Liver (tissue), 3 donors: ENCODE results near the gene SAMD4A.

Experiments used
- CTCF ChIP-seq: fragments of 150-350 bp; IDR thresholded peaks from 2 replicates; pipeline ENCODE4 v1.5.1; 2017; ENCODE audit warnings: improper control_type of control experiment, low read depth, low read length; ENCODE audit not compliant: missing input control
- FOXA1 ChIP-seq: IDR thresholded peaks from 2 replicates; pipeline ENCODE4 v1.6.1; 2016; ENCODE audit warnings: antibody characterized with exemption
- FOXA2 ChIP-seq: IDR thresholded peaks from 2 replicates; pipeline ENCODE4 v1.6.1; 2016; ENCODE audit warnings: antibody characterized with exemption
- GABPA ChIP-seq, 2 donors: IDR thresholded peaks in 1 of 2; conservative IDR thresholded peaks in 1 of 2; 2 replicates each; pipeline ENCODE4 v1.6.1; 2016; ENCODE audit warnings: antibody characterized with exemption in 2 of 2, mild to moderate bottlenecking in 1 of 2, moderate library complexity in 1 of 2
- HNF4A ChIP-seq, 2 donors: conservative IDR thresholded peaks; 2 replicates each; pipeline ENCODE4 v1.6.1; 2016; ENCODE audit warnings: antibody characterized with exemption in 2 of 2, mild to moderate bottlenecking in 2 of 2
- JUND ChIP-seq, 2 donors: IDR thresholded peaks; 2 replicates each; pipeline ENCODE4 v1.6.1; 2016; ENCODE audit warnings: antibody characterized with exemption in 2 of 2
- RAD21 ChIP-seq, 2 donors: IDR thresholded peaks; 2 replicates each; pipeline ENCODE4 v1.6.1; 2016; ENCODE audit warnings: antibody characterized with exemption in 2 of 2, mild to moderate bottlenecking in 2 of 2
- REST ChIP-seq: IDR thresholded peaks from 2 replicates; pipeline ENCODE4 v1.6.1; 2016; ENCODE audit warnings: antibody characterized with exemption, mild to moderate bottlenecking
- RXRA ChIP-seq, 2 donors: IDR thresholded peaks; 2 replicates each; pipeline ENCODE4 v1.6.1; 2017 to 2018; ENCODE audit warnings: antibody characterized with exemption in 2 of 2, mild to moderate bottlenecking in 1 of 2
- SP1 ChIP-seq: IDR thresholded peaks from 2 replicates; pipeline ENCODE4 v1.6.1; 2018; ENCODE audit warnings: antibody characterized with exemption, mild to moderate bottlenecking
- TAF1 ChIP-seq: conservative IDR thresholded peaks from 2 replicates; pipeline ENCODE4 v1.6.1; 2016; ENCODE audit warnings: antibody characterized with exemption, mild to moderate bottlenecking
- YY1 ChIP-seq: IDR thresholded peaks from 2 replicates; pipeline ENCODE4 v1.6.1; 2016; ENCODE audit warnings: antibody characterized with exemption, mild to moderate bottlenecking
- ZBTB33 ChIP-seq: IDR thresholded peaks from 2 replicates; pipeline ENCODE4 v1.6.1; 2016; ENCODE audit warnings: antibody characterized with exemption
- donor health status: healthy.
- donor health status: healthy.

- TF ChIP-seq REST: no peak
- TF ChIP-seq RAD21 (IDR thresholded peaks at IDR 0.05): no peak
- no peak for TF ChIP-seq CTCF
- TF ChIP-seq TAF1: no peak
- TF ChIP-seq FOXA1: no peak
- no peak for TF ChIP-seq HNF4A (conservative IDR thresholded peaks at IDR 0.05)
- TF ChIP-seq ZBTB33: no peak
- TF ChIP-seq JUND (IDR thresholded peaks at IDR 0.05): no peak
- TF ChIP-seq GABPA (IDR thresholded peaks at IDR 0.05 in 1 of 2, conservative IDR thresholded peaks at IDR 0.05 in 1 of 2): no peak
- no peak for TF ChIP-seq RXRA (IDR thresholded peaks at IDR 0.05)
- no peak for TF ChIP-seq SP1
- no peak for TF ChIP-seq YY1
- TF ChIP-seq FOXA2: no peak
Observed at GRCh38 chr14:54689928-54690327, 123.0 kb downstream of the SAMD4A start.
